Activated T-helper 9 cell treated with anti-CD3 and anti-CD28 coated beads, Interleukin-2, amount 50 U/mL, for 16 hours (primary cell): Measurements from ENCODE around the gene EVI5.
"Not testable (repeated sequence)": the region's sequence is repeated elsewhere in the genome, so short reads cannot be mapped to it uniquely, and the experiment has no call there.

Experiments
- DNase-seq: peaks from one replicate; pipeline ENCODE4 v3.0.0-alpha.2; 2020; ENCODE audit warnings: low read depth

EVI5 gene

DNA sequence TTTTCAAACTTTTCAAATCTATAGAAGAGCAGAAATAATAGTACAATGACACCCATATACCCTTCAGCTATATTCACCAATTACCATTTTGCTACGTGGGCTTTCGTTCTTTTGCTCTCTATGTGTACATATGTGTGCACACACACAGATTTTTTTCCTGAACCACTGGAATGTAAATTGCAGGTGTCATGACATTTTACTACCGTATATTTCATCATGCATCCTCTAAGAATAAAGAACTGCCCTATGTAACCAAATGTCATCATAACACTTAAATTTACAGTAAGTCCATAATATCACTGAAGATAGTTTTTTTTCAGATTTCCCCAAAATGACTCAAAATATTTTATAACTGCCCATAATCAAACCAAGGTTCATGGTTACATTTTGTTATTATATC is 209.8 kb downstream of the EVI5 start:
- DNase-seq = no peak

DNA sequence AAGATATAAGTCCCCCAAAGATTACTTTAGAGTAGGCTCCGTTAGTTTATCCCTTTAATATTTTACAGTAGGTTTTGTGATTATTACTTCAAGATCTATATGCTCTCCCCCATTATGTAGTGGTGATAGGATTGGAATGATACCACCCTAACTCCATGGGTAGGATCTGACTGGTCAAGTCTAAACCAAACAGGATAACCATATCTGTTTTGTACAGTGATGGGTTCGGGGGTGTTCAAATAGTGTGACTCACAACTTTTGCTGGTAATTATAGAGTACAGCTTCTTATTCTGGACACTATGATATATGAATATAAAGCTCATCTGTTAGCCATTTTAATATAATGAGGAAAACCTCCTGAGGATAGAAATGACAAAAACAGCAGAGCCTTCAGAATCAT is 212.4 kb downstream of the EVI5 start:
- DNase-seq = no peak

DNA sequence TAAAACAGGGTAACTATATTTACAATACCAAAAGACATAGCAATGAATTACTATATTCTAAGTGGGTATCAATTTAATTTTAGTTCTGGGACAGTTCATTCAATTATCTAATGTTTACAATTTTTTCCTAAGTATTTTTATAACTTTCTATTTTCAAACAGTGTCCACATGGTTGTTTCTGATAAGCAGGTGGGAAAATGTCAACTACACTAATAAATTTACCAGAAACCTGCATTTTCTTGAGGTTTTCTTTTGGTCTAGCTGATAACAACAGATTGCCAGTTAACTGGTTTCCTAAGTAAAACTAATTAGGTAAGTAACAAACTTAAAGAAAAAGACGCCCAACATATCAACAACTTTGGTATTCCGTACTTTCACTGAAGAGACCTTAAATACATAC is 213.3 kb downstream of the EVI5 start:
- DNase-seq = no peak

DNA sequence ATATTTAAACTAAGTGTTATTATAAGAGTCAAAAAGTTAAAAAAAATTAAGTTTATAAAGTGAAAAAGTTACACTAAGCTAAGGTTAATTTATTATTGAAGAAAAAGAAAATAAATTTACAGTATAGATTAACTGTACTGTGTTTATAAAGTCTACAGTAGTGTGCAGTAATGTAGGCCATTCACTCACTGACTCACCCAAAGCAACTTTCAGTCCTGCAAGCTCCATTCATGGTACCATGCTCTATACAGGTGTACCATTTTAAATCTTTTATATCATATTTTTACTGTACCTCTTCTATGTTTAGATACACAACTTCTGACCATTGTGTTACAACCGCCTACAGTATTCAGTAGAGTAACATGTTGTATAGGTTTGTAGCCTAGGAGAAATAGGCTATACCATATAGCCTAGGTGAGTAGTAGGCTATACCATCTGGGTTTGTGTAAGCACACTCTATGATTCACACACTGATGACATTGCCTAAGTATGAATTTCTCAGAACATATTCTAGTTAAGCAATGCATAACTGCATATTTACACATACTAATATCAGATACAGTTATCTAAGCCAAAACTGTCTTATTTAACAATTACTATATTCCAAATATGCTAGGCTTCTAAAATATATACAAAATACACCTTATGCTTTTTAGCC is 217.6 kb downstream of the EVI5 start:
- no peak for DNase-seq

DNA sequence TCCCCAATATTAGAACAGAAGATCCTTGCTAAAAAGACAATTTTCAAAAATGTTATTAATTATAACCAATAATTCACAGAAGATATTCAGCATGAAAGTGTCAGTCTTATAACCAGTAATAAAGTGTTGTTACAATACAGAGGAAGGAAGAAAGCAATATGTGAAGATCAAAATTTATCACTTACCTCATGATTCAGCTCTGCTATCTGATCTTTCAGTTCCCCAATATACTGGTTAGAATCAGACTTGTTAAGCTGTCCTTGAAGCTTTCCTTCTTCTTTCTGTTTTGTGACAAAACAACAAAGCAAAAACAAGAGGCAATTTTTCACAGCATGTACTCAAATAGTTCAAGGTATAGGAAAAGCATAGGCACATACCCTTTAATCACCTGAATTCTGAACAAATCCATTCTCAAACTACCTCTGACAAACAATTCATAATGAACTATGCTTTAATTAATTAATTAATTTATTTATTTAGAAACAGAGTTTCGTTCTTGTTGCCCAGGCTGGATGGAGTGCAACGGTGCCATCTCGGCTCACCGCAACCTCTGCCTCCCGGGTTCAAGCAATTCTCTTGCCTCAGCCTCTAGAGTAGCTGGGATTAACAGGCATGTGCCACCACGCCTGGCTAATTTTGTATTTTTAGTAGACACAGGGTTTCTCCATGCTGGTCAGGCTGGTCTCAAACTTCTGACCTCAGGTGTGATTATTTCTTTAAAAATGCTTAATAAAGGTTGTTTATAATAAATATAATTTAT is 221.3 kb downstream of the EVI5 start:
- DNase-seq = no peak

DNA sequence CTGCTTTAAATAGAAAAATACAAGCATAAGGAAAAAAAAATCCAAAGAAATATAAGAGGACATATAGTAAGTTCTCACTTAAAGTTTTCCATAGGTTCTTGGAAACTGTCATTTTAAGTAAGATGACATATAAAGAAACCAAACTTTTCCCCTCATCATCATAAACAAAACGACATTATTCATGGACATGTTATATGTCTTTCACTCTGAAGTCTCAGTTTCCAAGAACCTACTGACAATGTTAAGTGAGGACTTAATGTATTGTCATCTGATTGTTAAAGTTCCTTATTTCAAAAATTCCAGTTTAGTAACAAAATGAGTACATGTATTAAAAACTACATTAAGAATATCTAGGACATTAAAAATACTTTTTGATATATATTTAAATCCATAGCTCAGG is 228.6 kb downstream of the EVI5 start:
- no peak for DNase-seq

DNA sequence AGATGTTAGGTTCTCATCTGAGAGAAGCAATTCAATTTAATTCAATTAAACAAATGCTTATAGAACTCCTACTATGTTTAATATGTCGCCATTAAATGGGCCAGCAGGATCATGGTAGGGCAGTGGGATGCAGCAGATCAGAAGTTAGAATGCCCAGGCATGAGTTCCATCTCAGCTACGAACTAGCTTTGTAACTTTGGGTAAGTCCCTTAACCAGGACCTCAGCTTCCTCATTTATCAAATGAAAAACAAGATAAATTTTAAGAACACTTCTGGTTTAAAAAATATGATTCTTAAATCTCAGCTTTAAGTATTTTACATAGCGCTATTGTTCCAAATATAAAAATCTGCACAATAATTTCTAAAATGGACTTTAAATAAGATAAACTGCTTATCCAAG is 230.7 kb downstream of the EVI5 start:
- DNase-seq = no peak

DNA sequence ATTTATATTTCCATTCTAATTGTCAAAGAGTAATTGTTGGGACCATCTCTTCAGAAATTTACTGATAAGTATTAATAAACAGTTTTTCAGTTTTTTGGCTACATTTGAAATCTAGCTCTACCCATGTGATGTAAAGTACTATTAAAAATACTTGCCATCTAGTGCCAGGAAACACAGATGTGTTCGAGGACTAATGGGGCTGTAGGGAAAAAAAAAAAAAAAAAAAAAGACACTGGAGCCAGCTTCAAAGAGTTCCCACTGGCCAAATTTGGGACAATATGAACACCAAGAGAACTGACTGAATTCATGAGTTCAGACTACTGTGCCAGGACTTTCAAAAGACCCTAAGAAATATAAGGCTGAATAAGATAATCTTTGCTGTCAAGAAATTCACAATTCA is 233.0 kb downstream of the EVI5 start:
- no peak for DNase-seq

DNA sequence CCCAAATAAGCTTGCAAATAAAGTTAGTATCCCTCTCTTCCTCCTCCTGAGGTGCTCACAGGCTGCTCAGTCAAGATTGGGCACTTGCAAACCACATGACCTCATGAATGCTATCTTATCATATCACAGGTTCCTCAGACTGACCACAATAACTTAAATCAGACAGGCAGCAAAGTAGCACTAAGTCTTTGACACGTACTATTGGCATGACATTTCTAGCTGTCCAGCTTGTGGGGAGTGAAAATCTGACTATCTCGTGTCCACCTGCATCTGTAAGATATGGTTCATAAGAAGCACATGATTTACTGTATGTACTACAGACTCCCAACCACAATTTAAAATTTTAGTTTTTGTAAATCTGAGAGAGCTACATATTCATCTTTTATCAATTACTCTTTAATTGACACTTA is 240.1 kb downstream of the EVI5 start:
- no peak for DNase-seq

DNA sequence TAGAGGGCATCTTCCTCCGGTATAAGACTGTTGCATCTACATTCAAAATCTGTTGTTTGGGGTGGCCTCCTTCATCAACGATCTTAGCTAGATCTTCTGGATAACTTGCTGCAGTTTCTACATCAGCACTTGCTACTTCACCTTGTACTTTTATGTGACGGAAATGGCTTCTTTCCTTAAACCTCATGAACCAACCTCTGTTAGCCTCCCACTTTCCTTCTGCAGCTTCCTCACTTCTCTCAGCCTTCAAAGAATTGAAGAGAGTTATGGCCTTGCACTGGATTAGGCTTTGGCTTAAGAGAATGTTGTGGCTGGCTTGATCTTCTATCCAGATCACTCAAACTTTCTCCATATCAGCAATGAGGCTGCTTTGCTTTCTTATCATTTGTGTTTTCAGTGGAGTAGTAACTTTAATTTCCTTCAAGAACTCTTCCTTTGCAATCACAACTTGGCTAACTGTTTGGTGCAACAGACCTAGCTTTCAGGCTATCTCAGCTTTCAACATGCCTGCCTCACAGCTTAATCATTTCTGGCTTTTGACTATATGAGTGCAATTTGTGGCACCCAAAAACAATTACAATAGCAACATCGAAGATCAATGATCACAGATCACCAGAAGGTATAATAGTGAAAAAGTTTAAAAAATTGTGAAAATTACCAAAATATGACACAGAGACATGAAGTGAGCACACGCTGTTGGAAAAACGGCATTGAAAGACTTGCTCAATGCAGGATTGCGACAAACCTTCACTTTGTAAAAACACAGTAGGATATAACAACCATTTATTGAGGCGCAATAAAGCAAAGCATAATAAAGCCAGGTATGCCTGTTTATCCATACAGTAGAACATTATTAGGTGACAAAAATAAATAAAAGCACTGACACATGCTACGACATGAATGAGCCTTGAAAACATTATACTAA is 241.5 kb downstream of the EVI5 start:
- no peak for DNase-seq

DNA sequence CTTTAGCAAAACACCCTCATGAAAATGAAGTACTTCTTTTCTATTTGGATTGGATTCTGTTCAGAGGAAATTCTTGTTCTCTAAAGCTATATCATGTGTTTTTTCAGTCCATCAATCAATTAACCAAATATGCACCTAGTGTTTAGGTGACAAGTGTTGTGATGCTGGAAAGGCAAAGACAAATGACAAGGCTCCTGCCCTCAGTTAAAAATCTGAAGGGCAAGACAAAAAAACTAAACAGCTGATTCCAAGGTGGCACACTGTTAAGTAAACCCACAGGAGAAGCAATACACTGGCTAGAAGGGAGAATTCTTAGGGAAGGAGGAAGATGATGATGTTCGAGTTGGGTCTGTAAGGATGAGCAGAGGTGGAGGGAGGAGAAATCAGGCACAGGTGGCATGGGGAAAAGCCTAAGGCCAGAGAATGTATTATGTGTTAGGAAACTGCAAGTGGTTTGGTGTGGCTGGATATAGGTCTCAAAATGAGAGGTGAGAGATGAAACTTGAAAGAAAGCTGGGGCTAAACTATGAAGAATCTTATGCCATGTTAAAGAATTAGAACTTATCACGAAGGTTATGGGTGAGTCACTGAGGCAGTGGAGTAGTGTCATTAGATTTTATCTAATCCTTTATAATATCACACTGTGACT is 246.4 kb downstream of the EVI5 start:
- DNase-seq = no peak

DNA sequence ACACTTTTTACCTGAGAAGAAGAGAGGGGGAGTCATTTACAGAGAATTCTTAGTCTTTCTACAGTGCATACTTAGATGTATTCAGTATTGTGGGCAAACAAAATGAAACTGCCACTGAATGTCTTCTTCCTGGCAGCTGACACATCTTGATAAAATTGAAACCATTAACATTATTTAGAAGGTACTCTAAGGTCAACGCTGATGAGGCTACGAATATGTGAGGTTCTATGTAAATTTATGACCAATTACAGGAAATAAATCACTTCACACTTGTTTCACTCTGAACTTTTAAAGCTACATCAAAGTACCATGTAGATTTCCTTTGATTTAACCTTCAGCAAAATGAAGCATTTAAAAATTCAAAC is 246.9 kb downstream of the EVI5 start:
- DNase-seq = no peak

DNA sequence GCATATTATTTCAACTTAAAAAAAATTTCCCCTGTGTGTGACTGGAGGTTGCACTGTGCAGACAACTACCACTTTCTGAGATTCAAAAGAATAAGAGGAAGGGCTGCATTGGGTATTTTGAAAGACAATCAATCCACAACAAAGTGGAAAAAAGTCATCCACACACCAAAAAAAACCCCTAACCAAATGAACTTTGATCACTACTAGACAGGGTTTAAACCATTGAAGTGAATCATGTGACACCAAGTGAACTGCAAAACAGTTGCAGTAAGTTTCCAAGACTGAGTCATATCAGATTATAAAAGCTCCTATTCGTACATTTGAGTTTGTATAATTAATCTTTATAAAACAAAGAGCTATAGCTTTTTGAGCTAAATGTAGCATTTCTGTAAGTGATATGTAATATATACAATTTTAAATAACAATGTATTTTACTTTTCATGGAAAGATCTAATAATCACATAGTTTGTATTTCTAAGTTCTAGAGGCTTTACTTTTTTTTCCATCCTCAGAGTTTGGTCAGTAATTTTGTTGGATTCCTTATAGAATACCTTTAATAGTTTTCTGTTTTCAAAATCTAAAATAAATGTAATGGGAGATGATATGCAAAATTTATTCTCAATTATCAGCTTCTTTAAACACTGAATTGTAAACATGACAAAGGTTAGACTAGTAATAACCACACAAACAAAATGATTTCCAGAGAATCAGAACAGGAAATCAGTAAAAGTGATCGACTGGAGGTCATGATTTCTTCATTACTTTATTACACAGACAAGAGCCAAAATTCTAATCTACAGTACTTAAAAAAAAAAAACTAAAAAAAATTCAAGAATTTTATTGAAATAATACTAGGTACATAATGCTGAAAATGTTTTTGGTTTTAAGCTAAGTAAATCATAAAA is 247.7 kb downstream of the EVI5 start:
- no peak for DNase-seq

DNA sequence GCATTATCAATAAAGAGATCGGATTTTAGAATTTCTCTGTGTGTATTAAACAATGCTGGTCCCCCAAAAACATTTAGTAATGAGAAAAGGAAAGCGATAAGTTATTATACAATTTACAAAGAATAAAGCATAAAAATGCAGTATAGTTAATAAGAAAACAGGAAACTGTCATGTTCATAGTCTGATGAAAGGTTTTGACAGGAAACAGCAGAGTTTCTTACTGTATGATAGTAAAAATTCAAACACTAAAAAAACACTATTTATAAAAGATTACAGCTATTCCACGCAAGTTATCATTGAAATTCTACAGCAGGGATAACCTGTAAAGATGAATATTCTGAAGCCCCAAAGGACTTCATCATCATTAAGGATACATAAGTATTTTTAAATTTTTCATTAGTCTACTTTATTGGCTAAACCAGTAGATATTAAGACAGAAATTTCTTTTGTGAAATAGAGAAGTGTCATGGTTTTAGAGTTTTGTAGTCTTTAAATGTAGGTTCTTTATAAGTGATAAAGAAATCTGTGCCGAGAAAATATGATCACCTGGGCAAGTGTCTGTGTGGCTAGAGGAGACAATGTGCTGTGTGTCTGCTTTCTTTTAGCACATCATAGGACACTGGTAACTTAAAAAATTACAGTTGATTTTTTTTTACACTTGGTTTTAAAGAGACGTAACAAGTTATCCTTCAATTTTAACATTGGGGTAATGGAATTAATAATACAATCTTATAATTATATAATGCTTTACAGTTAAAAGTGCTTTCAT is 248.5 kb downstream of the EVI5 start:
- DNase-seq = no peak

DNA sequence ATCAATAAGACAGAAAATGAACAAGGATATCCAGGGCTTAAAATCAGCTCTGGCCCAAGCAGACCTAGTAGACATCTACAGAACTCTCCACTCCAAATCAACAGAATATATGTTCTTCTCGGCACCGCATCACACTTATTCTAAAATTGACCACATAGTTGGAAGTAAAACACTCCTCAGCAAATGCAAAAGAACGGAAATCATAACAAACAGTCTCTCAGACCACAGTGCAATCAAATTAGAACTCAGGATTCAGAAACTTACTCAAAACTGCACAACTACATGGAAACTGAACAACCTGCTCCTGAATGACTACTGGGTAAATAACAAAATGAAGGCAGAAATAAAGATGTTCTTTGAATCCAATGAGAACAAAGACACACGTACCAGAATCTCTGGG is 252.5 kb downstream of the EVI5 start:
- DNase-seq = not testable (repeated sequence)

DNA sequence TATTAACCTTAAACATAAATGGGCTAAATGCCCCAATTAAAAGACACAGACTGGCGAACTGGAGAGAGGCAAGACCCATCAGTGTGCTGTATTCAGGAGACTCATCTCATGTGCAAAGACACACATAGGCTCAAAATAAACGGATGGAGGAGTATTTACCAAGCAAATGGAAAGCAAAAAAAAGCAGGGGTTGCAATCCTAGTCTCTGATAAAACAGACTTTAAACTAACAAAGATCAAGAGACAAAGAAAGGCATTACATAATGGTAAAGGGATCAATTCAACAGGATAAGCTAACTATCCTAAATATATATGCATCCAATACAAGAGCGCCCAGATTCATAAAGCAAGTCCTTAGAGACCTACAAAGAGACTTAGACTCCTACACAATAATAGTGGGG is 253.0 kb downstream of the EVI5 start:
- DNase-seq = not testable (repeated sequence)

DNA sequence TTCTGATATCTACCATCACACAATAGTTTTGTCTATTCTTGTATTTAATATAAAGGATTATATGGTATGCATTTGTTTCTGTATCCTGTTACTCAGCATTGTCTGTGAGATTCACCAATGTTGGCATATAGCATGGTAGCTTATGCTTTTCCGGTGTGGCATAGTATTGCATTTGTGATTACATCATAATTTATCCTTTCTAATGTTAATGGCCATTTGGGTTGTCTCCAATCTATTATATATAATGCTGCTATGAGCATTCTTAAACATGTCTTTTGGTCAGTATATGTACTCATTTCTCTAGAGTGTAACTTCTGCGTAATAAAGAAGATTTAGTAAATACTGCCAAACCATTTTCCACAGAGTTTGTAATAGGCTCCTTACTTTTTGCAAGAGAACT is 257.2 kb downstream of the EVI5 start:
- no peak for DNase-seq

DNA sequence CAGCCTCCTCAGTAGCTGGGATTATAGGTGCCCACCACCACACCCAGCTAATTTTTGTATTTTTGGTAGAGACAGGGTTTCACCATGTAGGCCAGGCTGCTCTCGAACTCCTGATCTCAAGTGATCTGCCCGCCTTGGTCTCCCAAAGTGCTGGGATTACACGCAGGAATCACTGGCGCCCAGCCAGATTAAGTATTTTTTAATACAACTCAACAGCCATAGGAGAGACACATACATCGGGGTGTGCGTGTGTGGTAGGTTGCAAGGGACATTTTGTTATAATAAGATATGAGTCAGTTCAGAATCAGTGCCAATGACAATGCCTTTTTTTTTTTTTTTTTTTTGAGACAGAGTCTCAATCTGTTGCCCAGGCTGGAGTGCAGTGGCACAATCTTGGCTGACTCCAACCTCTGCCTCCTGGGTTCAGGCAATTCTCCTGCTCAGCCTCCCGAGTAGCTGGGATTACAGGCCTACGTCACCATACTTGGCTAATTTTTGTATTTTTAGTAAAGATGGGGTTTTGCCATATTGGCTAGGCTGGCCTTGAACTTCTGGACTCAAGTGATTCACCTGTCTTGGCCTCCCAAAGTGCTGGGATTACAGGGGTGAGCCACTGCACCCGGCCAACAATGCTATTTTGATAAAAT is 259.8 kb downstream of the EVI5 start:
- DNase-seq = not testable (repeated sequence)

DNA sequence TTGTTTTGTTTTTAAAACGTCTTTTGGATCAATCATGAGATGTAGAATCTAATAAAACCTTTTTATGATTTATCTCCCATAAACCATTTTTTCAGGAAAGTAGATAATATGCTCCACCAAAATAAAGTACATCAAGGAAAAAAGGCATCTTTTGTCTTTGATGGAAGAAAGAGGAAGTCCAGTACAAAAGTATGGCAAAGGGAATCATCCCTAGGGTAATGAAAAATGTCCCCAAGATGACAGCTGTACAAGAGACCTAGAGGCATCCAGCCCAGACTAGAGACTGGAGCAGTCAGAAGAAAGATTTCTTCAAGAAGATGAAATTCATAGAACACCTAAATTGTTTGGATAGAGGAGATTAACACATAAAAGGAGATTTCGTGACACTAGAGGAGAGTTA is 265.9 kb downstream of the EVI5 start:
- DNase-seq = no peak

DNA sequence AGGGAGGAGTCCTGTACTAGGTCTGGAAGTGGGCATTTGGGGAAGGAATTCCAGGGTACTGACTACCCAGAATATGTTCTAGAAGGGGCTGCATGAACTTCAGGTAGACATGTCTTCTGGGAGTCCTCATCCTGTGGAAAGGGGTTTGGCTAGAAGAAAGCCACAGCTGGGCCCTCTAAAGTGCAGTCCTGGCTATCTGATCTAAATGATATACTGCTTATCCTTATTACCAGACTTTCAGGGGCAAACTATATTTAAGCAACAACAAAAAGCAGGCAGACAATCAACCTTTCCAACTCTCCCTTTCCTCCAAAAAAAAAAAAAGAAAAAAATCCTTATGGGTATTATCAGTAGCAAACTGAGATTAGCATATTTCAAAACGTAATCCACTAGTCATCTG is 268.3 kb downstream of the EVI5 start:
- no peak for DNase-seq
